Breast epithelium (tissue), 4 donors: ENCODE measurements around the gene NECAP2. TPM values are rescaled to one million over a fixed set of nuclear protein-coding genes. Genes with fewer than 3 reads are reported as not detected.
"Not testable (repeated sequence)": the region's sequence is repeated elsewhere in the genome, so short reads cannot be mapped to it uniquely, and the experiment has no call there.

ENCODE experiments used
- DNase-seq, 2 donors: peaks; one replicate each; pipeline ENCODE4 v3.0.0-alpha.2; 2019; ENCODE audit warnings: low spot score in 2 of 2
- H3K27ac ChIP-seq, 2 donors: fragments of 200-600 bp; sonication (generic) in 1 of 2; one replicate each; pipeline ENCODE4 v1.5.1; 2016 to 2019; ENCODE audit warnings: mild to moderate bottlenecking in 1 of 2
- H3K27me3 ChIP-seq, 2 donors: fragments of 200-600 bp; sonication (generic) in 1 of 2; one replicate each; pipeline versions ENCODE4 v1.5.1 to v1.6.0; 2017 to 2019; ENCODE audit warnings: control low read depth in 1 of 2, mild to moderate bottlenecking in 1 of 2
- H3K36me3 ChIP-seq: fragments of 200-600 bp; one replicate; pipeline ENCODE4 v1.5.1; 2019
- H3K4me1 ChIP-seq, 2 donors: fragments of 200-600 bp; sonication (generic); one replicate each; pipeline ENCODE4 v1.5.1; 2016 to 2019; ENCODE audit warnings: control low read depth in 1 of 2
- H3K4me3 ChIP-seq, 3 donors: fragments of 200-600 bp; sonication (generic); 1 replicate in 2 of 3; 2 replicates in 1 of 3; pipeline ENCODE4 v1.5.1; 2016 to 2019; ENCODE audit warnings: mild to moderate bottlenecking in 3 of 3, moderate library complexity in 2 of 3
- H3K9me3 ChIP-seq, 2 donors: fragments of 200-600 bp; sonication (generic) in 1 of 2; one replicate each; pipeline ENCODE4 v1.5.1; 2016 to 2019; ENCODE audit warnings: control low read depth in 1 of 2
- POLR2A ChIP-seq: fragments of 450-650 bp; IDR thresholded peaks from one replicate; pipeline ENCODE4 v1.6.1; 2016; ENCODE audit warnings: antibody characterized with exemption, mild to moderate bottlenecking, moderate library complexity
- POLR2AphosphoS5 ChIP-seq, 3 donors: sonication (generic); formaldehyde crosslinking; IDR thresholded peaks; one replicate each; pipeline ENCODE4 v1.6.1; 2017; ENCODE audit warnings: antibody characterized with exemption in 3 of 3
- intact Hi-C: fragments of 100-400 bp; cut with DNase I; formaldehyde crosslinking; loops from one replicate; pipeline ENCODE4 v1.15.1; 2023; ENCODE audit warnings: low total_unique reads
- total RNA-seq, 3 donors: library from RNA; depleted of rRNA; stranded (reverse); fragments of >200 nt; gene quantifications; one replicate each; pipeline ENCODE4 v1.1.0, GENCODE V29; 2016
- TF ChIP-seq, protein P1 (sequence below), 3 donors: fragments of 450-650 bp; IDR thresholded peaks; one replicate each; pipeline ENCODE4 v1.5.1; 2016 to 2017; ENCODE audit warnings: antibody characterized with exemption in 3 of 3, mild to moderate bottlenecking in 3 of 3, moderate library complexity in 3 of 3

NECAP2 gene
- total RNA-seq, 3 donors from 2014 or later = 61.2 to 64.0 (median 62.9) TPM

- intact Hi-C loops = no loop called here
- Histone ChIP-seq H3K9me3 (no peaks in the 10 kb centered on the region), H3K4me1 (no peaks in the 10 kb centered on the region), H3K36me3 (no peaks in the 10 kb centered on the region), H3K27me3 (no peaks in the 10 kb centered on the region), H3K4me3 (no peak overlapping the region), H3K27ac (no peak overlapping the region)
- no peak for DNase-seq
- TF ChIP-seq POLR2A = no peak
- TF ChIP-seq, protein P1, sequence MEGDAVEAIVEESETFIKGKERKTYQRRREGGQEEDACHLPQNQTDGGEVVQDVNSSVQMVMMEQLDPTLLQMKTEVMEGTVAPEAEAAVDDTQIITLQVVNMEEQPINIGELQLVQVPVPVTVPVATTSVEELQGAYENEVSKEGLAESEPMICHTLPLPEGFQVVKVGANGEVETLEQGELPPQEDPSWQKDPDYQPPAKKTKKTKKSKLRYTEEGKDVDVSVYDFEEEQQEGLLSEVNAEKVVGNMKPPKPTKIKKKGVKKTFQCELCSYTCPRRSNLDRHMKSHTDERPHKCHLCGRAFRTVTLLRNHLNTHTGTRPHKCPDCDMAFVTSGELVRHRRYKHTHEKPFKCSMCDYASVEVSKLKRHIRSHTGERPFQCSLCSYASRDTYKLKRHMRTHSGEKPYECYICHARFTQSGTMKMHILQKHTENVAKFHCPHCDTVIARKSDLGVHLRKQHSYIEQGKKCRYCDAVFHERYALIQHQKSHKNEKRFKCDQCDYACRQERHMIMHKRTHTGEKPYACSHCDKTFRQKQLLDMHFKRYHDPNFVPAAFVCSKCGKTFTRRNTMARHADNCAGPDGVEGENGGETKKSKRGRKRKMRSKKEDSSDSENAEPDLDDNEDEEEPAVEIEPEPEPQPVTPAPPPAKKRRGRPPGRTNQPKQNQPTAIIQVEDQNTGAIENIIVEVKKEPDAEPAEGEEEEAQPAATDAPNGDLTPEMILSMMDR (IDR thresholded peaks at IDR 0.05) = no peak
- no peak for TF ChIP-seq POLR2AphosphoS5 (IDR thresholded peaks at IDR 0.05)
Observed at GRCh38 chr1:16464917-16465625, 24.5 kb downstream of the NECAP2 start.

DNA sequence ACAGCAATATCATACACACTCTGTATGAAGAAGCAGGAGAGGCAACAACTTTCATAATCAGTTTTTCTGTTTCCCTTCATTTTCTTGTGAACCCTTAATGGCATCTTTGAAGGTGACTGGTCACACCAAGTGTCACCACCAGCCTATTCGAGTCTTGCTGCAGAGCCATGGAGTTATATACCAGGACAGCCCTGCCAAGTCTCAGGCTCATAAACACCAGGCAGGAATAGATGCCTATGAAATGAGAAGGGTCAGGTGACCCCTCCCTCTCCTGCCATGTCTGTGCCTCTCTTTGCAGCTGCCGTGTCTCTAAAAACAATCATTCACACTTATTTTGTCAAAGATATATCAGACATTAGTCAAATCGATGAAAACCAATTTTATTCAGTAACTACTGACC lies 28.0 kb downstream of the NECAP2 start:
- no peaks in the 10 kb centered on the region for H3K4me1 ChIP-seq
- H3K27me3 ChIP-seq = no peaks in the 10 kb centered on the region
- no peak for DNase-seq
- H3K36me3 ChIP-seq = no peaks in the 10 kb centered on the region
- H3K9me3 ChIP-seq = no peaks in the 10 kb centered on the region
- no peak overlapping the region for H3K27ac ChIP-seq
- no peak overlapping the region for H3K4me3 ChIP-seq
- TF ChIP-seq POLR2A = no peak
- no peak for TF ChIP-seq POLR2AphosphoS5 (IDR thresholded peaks at IDR 0.05)
- TF ChIP-seq, protein P1 (IDR thresholded peaks at IDR 0.05) = no peak
- intact Hi-C loops = no loop called here

GRCh38 chr1:16474166-16474800 lies 33.8 kb downstream of the NECAP2 start:
- intact Hi-C loops = no loop called here
- H3K27ac ChIP-seq = no peak overlapping the region
- TF ChIP-seq POLR2AphosphoS5 (IDR thresholded peaks at IDR 0.05) (no peak), POLR2A (no peak)
- TF ChIP-seq, protein P1 (IDR thresholded peaks at IDR 0.05) = no peak
- H3K27me3 ChIP-seq = no peaks in the 10 kb centered on the region
- H3K4me1 ChIP-seq = no peaks in the 10 kb centered on the region
- H3K4me3 ChIP-seq = no peak overlapping the region
- no peaks in the 10 kb centered on the region for H3K36me3 ChIP-seq
- H3K9me3 ChIP-seq = no peaks in the 10 kb centered on the region
- no peak for DNase-seq

DNA sequence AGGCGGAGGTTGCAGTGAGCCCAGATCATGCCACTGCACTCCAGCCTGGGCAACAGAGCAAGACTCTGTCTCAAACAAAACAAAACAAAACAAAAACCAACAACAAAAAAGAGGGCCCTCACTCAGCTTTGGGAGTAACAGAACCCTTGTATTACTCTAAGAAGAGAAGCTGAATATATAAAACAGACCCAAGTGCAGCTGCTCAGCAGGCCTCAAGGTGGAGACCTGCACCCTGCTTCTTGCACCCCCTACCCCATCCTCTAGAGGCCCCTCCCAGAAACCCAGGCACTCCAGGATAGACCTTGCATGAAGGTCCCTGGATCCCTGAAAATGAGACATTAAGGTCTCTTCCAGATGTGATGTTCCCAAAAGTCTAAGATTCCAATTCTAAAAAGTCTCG lies 34.4 kb downstream of the NECAP2 start:
- H3K27ac ChIP-seq, H3K4me3 ChIP-seq, H3K4me1 ChIP-seq, DNase-seq, H3K9me3 ChIP-seq, H3K27me3 ChIP-seq, H3K36me3 ChIP-seq, intact Hi-C loops: not testable (repeated sequence)

GRCh38 chr1:16475771-16476770 lies 35.5 kb downstream of the NECAP2 start:
- H3K4me3 ChIP-seq, intact Hi-C loops, H3K36me3 ChIP-seq, H3K9me3 ChIP-seq, H3K4me1 ChIP-seq, H3K27ac ChIP-seq, H3K27me3 ChIP-seq, DNase-seq: not testable (repeated sequence)
